NK-92 treated with Interleukin-12 subunit alpha and Interleukin-12 subunit beta, amount 100 ng/mL, for 24 hours (cell line): ENCODE data around the gene MAGI2.

Experiments
- DNase-seq: peaks from one replicate; lab custom pipeline; 2025; lab: John Stamatoyannopoulos, UW

Gene MAGI2

GRCh38 chr7:79302293-79302692 is 151.2 kb downstream of the MAGI2 start:
- no peak for DNase-seq

DNA sequence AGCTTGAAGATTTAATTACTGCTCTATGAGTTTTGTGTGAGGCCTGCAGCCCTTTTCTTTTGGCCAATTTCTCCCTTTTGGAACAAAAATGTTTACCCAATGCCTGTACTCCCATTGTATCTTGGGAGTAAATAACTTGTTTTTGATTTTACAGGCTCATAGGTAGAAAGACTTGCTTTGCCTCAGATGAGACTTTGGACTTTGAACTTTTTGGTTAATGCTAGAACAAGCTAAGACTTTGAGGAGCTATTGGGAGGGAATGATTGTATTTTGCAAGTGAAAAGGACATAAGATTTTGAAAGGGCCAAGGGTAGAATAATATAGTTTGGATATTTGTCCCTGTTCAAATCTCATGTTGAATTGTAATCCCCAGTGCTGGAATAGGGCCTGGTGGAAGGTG is 152.0 kb downstream of the MAGI2 start:
- no peak for DNase-seq

DNA sequence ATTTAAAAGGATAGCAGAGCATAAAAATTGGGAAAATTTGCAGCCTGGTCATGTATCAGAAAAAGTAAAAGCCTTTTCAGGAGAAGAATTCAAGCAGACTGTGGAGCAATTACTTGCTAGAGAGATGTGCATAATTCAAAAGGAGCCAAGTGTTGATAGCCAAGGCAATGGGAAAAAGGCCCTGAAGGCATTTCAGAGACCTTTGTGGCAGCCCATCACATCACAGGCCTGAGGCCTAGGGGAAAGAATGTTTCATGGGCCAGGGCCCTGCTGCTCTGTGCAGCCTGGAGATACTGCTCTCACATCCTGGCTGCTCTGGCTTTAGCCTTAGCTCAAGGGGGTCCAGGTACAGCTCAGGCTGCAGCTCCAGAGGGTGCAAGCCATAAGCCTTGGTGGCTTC is 152.9 kb downstream of the MAGI2 start:
- no peak for DNase-seq

- DNase-seq, result no peak
These were observed 155.2 kb downstream of the MAGI2 start for GRCh38 chr7:79298145-79298760.

- no peak for DNase-seq
These were observed 156.7 kb downstream of the MAGI2 start for GRCh38 chr7:79296553-79297320.

- no peak for DNase-seq
These were observed 159.8 kb downstream of the MAGI2 start for GRCh38 chr7:79293655-79294142.

GRCh38 chr7:79292834-79293233 is 160.6 kb downstream of the MAGI2 start:
- DNase-seq, result no peak

- DNase-seq, result no peak
These were observed 162.0 kb downstream of the MAGI2 start for GRCh38 chr7:79291498-79291865.

GRCh38 chr7:79290841-79291497 is 162.5 kb downstream of the MAGI2 start:
- DNase-seq, result no peak

- no peak for DNase-seq
These were observed 163.1 kb downstream of the MAGI2 start for GRCh38 chr7:79290398-79290797.

GRCh38 chr7:79288655-79289054 is 164.8 kb downstream of the MAGI2 start:
- no peak for DNase-seq

DNA sequence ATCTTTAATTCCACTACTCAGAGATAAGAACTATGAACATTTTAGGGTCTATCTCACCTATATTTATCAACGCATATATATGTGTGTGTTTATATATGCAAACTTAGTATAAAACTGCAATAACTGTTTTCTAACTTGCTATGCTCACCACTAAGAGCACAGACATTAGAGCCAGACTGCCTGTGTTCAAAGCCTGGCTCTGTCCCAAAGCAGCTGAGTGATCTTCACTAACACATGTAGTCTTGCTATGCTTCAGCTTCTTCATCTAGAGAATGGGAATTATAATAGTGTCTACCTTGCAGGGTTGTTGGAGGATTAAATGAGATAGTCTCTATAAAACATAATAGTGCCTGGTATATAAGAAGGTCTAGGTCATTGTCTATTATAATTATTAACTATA is 165.5 kb downstream of the MAGI2 start:
- DNase-seq, result no peak

DNA sequence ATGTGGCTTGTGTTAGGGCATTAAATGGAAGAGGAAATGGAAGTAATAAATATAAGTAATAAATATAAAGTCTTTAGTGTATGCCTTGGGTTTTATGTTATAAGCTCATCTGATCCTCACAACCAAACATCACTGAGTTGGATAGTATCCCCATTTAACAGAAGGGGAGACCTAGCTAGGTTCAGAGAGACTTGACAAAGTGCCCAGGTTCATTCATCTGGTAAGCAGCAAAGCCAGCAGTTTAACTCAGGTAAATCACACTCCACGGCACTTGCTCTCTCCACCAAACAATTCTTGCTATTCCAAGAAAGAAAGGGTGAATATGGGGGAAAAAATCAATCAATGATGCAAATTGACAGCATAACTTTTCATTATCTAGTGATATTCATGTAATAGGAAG is 167.3 kb downstream of the MAGI2 start:
- no peak for DNase-seq

DNA sequence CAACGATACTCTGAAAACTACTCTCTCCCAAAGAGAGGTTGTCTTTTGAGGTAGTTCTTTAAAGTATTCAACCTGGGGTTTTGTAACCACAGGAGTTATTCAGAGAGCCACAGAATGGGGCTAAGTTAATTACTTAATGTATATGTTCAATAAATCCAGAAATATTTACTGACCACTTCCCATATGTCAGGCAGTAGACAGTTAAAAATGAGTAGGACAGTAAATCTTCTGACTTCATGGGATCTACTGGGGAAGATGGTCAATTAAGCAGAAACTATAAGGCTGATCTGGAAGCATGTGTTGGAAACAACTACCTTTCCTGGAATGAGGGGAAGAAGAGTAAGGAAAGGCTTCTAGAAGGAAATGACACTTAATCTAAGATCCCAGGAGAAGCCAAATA is 167.7 kb downstream of the MAGI2 start:
- no peak for DNase-seq

- DNase-seq, result no peak
These were observed 169.3 kb downstream of the MAGI2 start for GRCh38 chr7:79284211-79284610.

DNA sequence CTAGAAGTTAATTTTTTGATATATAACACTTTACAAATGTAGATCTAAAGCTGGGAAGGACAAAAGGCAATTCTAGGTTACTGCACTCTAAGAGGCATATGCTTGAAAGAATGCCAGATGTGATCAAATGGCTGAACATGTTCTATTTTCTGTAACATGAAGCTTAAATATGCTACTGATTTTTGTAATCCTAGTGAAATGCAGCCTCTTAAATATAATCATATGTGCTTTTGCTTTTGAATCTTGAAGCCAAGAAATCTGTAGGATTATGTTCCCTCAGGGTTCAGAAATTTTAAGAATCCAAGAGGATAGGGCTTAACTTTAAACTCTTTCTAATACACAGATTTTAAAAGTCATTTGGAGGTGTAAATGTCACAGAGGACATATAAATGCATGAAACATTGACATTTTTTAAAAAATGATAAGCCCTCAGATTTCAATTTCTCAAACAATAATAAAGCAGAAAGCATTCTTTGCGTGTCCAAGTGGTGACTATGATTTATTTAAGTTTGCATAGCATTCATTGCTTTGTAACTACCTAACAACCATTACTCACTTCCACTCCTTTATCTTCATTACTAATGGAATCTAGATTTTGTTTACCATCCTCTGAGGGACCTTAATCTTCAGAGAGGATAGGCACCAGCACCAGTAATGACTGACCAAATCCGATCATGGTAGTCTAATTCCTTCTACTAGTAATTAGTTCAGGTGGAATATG is 170.4 kb downstream of the MAGI2 start:
- no peak for DNase-seq

DNA sequence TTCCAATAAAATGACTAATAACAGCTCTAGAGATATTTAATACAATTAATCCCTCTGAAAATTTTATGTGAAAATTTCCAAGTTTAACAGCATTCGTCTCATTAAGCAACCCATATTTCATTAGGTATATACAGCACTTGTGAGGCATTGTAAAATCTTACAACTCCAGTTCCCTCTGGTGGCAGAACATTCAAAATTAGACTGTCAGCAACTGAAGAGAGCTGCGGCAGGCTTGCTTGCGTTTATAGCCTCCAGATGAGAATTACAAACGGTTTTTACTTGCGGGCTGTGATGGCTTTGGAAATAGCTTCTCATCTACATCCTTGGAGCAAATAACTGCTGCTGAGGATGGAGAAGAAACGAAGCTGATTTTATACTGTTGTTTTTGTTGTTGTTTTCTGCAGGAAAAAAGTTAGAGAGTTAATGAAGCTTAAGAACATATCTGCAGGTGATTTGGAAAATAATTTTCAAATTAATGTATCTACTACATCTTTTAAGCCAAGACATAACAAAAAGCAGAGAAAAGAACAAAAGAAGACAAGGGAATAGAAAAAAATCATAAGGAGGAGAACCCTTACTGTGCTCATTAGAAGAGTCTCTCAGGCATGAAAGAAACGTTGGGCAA is 171.3 kb downstream of the MAGI2 start:
- no peak for DNase-seq

DNA sequence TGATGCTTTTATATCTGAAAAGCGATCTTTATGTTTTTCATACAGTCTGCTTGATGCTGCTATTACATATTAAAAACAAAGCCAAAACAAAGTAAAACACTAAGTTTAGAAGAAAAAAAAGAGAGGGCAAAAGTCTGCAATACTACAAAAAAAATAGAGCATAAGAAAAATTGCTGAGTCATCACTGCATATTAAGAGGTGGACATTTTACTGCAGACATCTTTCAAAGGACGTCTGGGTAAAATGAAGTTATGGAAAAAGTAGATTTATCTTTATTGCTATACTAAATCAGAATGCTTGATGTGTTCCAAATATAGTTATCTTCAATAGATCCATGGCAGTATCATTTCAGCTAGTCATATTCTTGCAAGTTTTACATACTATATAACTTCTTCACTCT is 172.0 kb downstream of the MAGI2 start:
- DNase-seq, result no peak

- no peak for DNase-seq
These were observed 180.5 kb downstream of the MAGI2 start for GRCh38 chr7:79272938-79273337.

DNA sequence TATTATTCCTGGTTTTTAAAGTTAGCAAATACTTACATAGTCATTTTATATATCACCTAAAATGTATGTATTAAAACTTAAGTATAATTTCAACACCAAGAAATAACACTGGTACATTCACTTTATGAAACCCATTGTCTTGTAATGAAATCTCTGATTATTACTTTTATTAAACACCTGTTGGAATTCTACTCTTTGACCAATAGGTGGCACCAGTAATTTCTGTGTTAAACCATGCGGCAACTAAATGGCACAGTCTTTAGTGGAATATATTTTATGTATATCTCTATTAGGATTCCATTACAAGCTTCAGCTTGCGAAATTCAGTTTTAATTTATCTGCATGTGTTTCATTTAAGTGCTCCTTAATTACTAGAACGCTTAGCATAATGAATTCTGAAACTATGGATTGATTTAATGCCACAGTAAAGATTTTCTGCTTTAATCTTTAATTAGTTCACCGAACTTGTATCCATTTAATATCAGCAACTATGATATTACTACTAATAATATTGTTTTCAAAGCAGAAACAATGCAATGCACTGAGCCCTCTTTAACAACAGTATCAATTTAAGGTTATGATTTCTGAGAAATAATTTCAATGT is 181.3 kb downstream of the MAGI2 start:
- DNase-seq, result no peak

GRCh38 chr7:79268730-79269129 is 184.7 kb downstream of the MAGI2 start:
- no peak for DNase-seq

DNA sequence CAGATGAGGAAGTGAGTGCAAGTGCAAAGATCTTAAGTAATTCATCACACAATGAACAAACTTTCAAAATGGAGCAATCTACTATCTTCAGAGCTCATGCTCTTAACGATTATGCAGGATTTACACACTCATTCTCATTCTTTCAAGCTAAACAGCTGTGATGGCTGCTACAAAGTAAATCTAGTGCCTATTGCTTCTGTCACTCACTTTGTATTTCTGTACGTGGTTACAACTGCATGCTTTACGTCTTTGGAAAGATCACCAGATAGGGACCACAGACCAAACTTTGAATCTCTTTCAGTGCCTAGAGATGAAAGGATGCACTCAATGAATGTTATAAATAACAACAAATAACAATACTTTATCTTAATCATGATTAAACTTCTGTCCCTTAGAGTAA is 194.6 kb downstream of the MAGI2 start:
- no peak for DNase-seq
